HG02623 (cell line): ENCODE measurements around the gene GALNT12.

Experiments used
- ATAC-seq: cut with Tn5 transposase; IDR thresholded peaks from one replicate; pipeline ENCODE4 v1.9.1; 2021; ENCODE audit warnings: moderate library complexity; ENCODE audit not compliant: unreplicated experiment

GALNT12 gene

GRCh38 chr9:98877311-98877710 lies 69.8 kb downstream of the GALNT12 start:
- no peak for ATAC-seq

GRCh38 chr9:98879094-98879962 lies 71.9 kb downstream of the GALNT12 start:
- no peak for ATAC-seq

GRCh38 chr9:98879963-98880310 lies 72.5 kb downstream of the GALNT12 start:
- ATAC-seq, result no peak

GRCh38 chr9:98880311-98881015 lies 73.0 kb downstream of the GALNT12 start:
- ATAC-seq, result no peak

GRCh38 chr9:98881356-98881755 lies 73.9 kb downstream of the GALNT12 start:
- ATAC-seq, result no peak

- no peak for ATAC-seq
Observed at GRCh38 chr9:98881836-98882568, 74.5 kb downstream of the GALNT12 start.

GRCh38 chr9:98882569-98882923 lies 75.1 kb downstream of the GALNT12 start:
- no peak for ATAC-seq

GRCh38 chr9:98883276-98883675 lies 75.8 kb downstream of the GALNT12 start:
- ATAC-seq, result no peak

GRCh38 chr9:98884849-98885248 lies 77.4 kb downstream of the GALNT12 start:
- no peak for ATAC-seq

GRCh38 chr9:98885575-98886295 lies 78.3 kb downstream of the GALNT12 start:
- ATAC-seq, result no peak

- ATAC-seq, result no peak
Observed at GRCh38 chr9:98886691-98887229, 79.3 kb downstream of the GALNT12 start.

- no peak for ATAC-seq
Observed at GRCh38 chr9:98887918-98888510, 80.5 kb downstream of the GALNT12 start.

- no peak for ATAC-seq
Observed at GRCh38 chr9:98888801-98889421, 81.4 kb downstream of the GALNT12 start.

GRCh38 chr9:98890256-98890655 lies 82.8 kb downstream of the GALNT12 start:
- no peak for ATAC-seq

- ATAC-seq, result no peak
Observed at GRCh38 chr9:98892288-98892687, 84.8 kb downstream of the GALNT12 start.

GRCh38 chr9:98892690-98893089 lies 85.2 kb downstream of the GALNT12 start:
- no peak for ATAC-seq

- no peak for ATAC-seq
Observed at GRCh38 chr9:98894171-98894570, 86.7 kb downstream of the GALNT12 start.

- ATAC-seq, result no peak
Observed at GRCh38 chr9:98894761-98895160, 87.3 kb downstream of the GALNT12 start.

- no peak for ATAC-seq
Observed at GRCh38 chr9:98896632-98897031, 89.2 kb downstream of the GALNT12 start.

GRCh38 chr9:98897745-98898144 lies 90.3 kb downstream of the GALNT12 start:
- no peak for ATAC-seq
